C4-2B (cell line): ENCODE results near the gene YTHDC2.

ENCODE experiments used
- H3K27ac ChIP-seq: fragments of 450-650 bp; 2 replicates; pipeline ENCODE4 v1.5.1; 2017
- ZFX ChIP-seq: fragments of 450-650 bp; IDR thresholded peaks from 2 replicates; pipeline ENCODE4 v1.6.1; 2017
- TF ChIP-seq, protein P1 (sequence below): fragments of 450-650 bp; conservative IDR thresholded peaks from 2 replicates; pipeline ENCODE4 v1.5.1; 2017; ENCODE audit warnings: mild to moderate bottlenecking

Gene YTHDC2

DNA sequence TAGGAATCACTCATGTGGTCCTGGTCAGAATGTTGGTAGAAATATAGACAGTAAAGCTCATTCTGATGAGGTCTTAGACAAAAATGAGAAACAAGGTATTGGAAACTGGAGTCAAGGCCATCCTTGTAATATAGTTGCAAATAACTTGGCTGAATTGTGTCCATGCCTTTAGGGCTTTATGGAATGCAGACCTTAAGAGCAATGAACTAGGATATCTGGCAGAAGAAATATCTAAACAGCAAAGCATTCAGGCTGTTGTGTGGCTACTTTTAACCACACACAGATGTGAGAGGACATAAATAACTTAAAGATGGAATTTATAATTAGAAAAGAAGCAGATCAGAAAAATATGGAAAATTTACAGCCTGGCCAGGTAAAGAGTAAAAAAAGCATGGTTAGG, 128.2 kb downstream of the YTHDC2 start:
- TF ChIP-seq, protein P1, sequence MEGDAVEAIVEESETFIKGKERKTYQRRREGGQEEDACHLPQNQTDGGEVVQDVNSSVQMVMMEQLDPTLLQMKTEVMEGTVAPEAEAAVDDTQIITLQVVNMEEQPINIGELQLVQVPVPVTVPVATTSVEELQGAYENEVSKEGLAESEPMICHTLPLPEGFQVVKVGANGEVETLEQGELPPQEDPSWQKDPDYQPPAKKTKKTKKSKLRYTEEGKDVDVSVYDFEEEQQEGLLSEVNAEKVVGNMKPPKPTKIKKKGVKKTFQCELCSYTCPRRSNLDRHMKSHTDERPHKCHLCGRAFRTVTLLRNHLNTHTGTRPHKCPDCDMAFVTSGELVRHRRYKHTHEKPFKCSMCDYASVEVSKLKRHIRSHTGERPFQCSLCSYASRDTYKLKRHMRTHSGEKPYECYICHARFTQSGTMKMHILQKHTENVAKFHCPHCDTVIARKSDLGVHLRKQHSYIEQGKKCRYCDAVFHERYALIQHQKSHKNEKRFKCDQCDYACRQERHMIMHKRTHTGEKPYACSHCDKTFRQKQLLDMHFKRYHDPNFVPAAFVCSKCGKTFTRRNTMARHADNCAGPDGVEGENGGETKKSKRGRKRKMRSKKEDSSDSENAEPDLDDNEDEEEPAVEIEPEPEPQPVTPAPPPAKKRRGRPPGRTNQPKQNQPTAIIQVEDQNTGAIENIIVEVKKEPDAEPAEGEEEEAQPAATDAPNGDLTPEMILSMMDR: no peak
- TF ChIP-seq ZFX: no peak
- no peak overlapping the region for H3K27ac ChIP-seq
